ENCODE data around the gene ATP6V0E1.

DNA sequence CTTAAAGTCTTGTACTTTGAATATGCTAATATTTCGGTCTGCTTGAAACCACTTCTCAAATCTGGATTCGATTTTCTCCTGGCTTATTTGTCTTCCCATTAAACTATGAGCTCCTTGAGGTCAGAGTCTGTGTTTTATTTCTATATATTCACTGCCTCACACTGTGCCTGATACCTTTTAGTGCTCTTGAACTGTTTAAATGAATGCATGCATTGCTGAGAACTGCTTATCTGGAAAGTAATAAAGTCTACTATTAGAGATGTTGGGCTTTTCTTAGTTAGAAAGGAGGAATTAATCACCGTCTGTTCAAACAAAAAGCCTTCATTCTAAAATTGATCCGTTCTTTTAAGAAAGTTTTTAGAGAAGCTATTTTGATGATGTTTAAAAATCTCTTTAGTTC is 78.6 kb downstream of the ATP6V0E1 start:
- TF ChIP-seq POLR2AphosphoS5 (IDR thresholded peaks at IDR 0.05; ENCODE audit: low read depth, low read length) (no peak), REST (IDR thresholded peaks at IDR 0.05; ENCODE audit: insufficient read depth in 1 of 2, low read depth in 2 of 2, low read length in 2 of 2) (no peak), TAF1 (IDR thresholded peaks at IDR 0.05; ENCODE audit: borderline replicate concordance, insufficient read depth, low read length) (no peak), SIN3A (IDR thresholded peaks at IDR 0.05; ENCODE audit: borderline replicate concordance, insufficient read depth, low read length) (no peak)
